Neural cell (in vitro differentiated cells): ENCODE data around the gene GFAP. TPM values are rescaled to one million over a fixed set of nuclear protein-coding genes. Genes with fewer than 3 reads are reported as not detected.

Experiments used
- H2AFZ ChIP-seq: fragments of 200-600, 300-800 bp; sonication (generic), shearing (Covaris generic); 2 replicates; pipeline ENCODE4 v1.6.0; 2014; ENCODE audit warnings: low read depth, mild to moderate bottlenecking, antibody characterized with exemption, low read length, moderate library complexity
- H3F3A ChIP-seq: fragments of 200-600 bp; shearing (Covaris generic); 2 replicates; pipeline ENCODE4 v1.6.1; 2016; ENCODE audit warnings: mild to moderate bottlenecking, moderate library complexity, mixed read lengths, antibody characterized with exemption, low read length; ENCODE audit not compliant: insufficient read depth, poor library complexity, severe bottlenecking
- H3K27ac ChIP-seq: fragments of 200-600, 300-800 bp; sonication (generic), shearing (Covaris generic); 2 replicates; pipeline ENCODE4 v1.5.1; 2014; ENCODE audit warnings: mild to moderate bottlenecking, low read length, moderate library complexity
- H3K27me3 ChIP-seq: fragments of 300-800, 200-600 bp; sonication (generic), shearing (Covaris generic); 2 replicates; pipeline ENCODE4 v1.6.0; 2014; ENCODE audit warnings: mild to moderate bottlenecking, low read depth, low read length, moderate library complexity; ENCODE audit not compliant: insufficient read depth
- H3K36me3 ChIP-seq: fragments of 300-800, 200-600 bp; sonication (generic), shearing (Covaris generic); 2 replicates; pipeline ENCODE4 v1.5.1; 2014; ENCODE audit warnings: mild to moderate bottlenecking, antibody characterized with exemption, low read length, moderate library complexity; ENCODE audit not compliant: insufficient read depth
- H3K4me2 ChIP-seq: fragments of 300-800, 200-600 bp; sonication (generic), shearing (Covaris generic); 2 replicates; pipeline ENCODE4 v1.6.0; 2014; ENCODE audit warnings: mild to moderate bottlenecking, low read length
- H3K4me3 ChIP-seq: fragments of 300-800, 200-600 bp; sonication (generic), shearing (Covaris generic); 2 replicates; pipeline ENCODE4 v1.5.1; 2014; ENCODE audit warnings: mild to moderate bottlenecking, low read length, moderate library complexity
- H3K79me2 ChIP-seq: fragments of 200-600 bp; shearing (Covaris generic); replicated peaks from 2 replicates; pipeline ENCODE4 v1.6.0; 2014; ENCODE audit warnings: mild to moderate bottlenecking, low read length, moderate library complexity; ENCODE audit not compliant: insufficient read depth
- H3K9ac ChIP-seq: fragments of 300-800, 200-600 bp; sonication (generic), shearing (Covaris generic); 2 replicates; pipeline ENCODE4 v1.6.1; 2016; ENCODE audit warnings: mild to moderate bottlenecking, low read length, mixed read lengths
- H3K9me2 ChIP-seq: fragments of 200-600 bp; shearing (Covaris generic); 2 replicates; pipeline ENCODE4 v1.6.1; 2016; ENCODE audit warnings: mild to moderate bottlenecking, low read length, mixed read lengths; ENCODE audit not compliant: insufficient read depth
- H3K9me3 ChIP-seq: fragments of 200-600, 300-800 bp; sonication (generic), shearing (Covaris generic); 2 replicates; pipeline ENCODE4 v1.6.1; 2016; ENCODE audit warnings: mild to moderate bottlenecking, mixed run types, low read length, moderate library complexity, mixed read lengths
- H4K20me1 ChIP-seq: fragments of 200-600 bp; shearing (Covaris generic); 2 replicates; pipeline ENCODE4 v1.6.1; 2016; ENCODE audit warnings: mild to moderate bottlenecking, mixed run types; ENCODE audit not compliant: insufficient read depth
- EP300 ChIP-seq: fragments of 450-650 bp; conservative IDR thresholded peaks from 2 replicates; pipeline ENCODE4 v1.6.1; 2014; ENCODE audit warnings: antibody characterized with exemption, mild to moderate bottlenecking, moderate library complexity; ENCODE audit not compliant: poor library complexity, severe bottlenecking
- EZH2 ChIP-seq: fragments of 200-600, 300-800 bp; shearing (Covaris generic), sonication (generic); IDR thresholded peaks from 2 replicates; pipeline ENCODE4 v1.6.1; 2014; ENCODE audit warnings: antibody characterized with exemption, low read length, borderline replicate concordance, mild to moderate bottlenecking; ENCODE audit not compliant: insufficient read depth, poor library complexity, severe bottlenecking
- MXI1 ChIP-seq: fragments of 450-650 bp; conservative IDR thresholded peaks from 2 replicates; pipeline ENCODE4 v1.6.1; 2014; ENCODE audit warnings: antibody characterized with exemption, mild to moderate bottlenecking; ENCODE audit not compliant: poor library complexity, severe bottlenecking
- POLR2AphosphoS5 ChIP-seq: IDR thresholded peaks from 2 replicates; pipeline ENCODE4 v1.6.1; 2012
- RAD21 ChIP-seq: fragments of 450-650 bp; conservative IDR thresholded peaks from 2 replicates; pipeline ENCODE4 v1.6.1; 2014; ENCODE audit warnings: antibody characterized with exemption, mild to moderate bottlenecking, moderate library complexity
- SMC3 ChIP-seq: fragments of 450-650 bp; conservative IDR thresholded peaks from 2 replicates; pipeline ENCODE4 v1.6.1; 2014; ENCODE audit warnings: antibody characterized with exemption, mild to moderate bottlenecking, moderate library complexity; ENCODE audit not compliant: poor library complexity
- TAF1 ChIP-seq: IDR thresholded peaks from 2 replicates; pipeline ENCODE4 v1.6.1; 2012; ENCODE audit warnings: low read depth
- polyA plus RNA-seq: library from polyadenylated mRNA; depleted of rRNA; stranded (reverse); fragments of >200 nt; gene quantifications from 2 replicates; pipeline ENCODE4 v1.2.3, GENCODE V29; 2014
- TF ChIP-seq, protein P1 (sequence below): fragments of 450-650 bp; IDR thresholded peaks from 2 replicates; pipeline ENCODE4 v1.5.1; 2014; ENCODE audit warnings: antibody characterized with exemption, mild to moderate bottlenecking, moderate library complexity; ENCODE audit not compliant: poor library complexity, severe bottlenecking
- TF ChIP-seq, protein P2 (sequence below): IDR thresholded peaks from 2 replicates; pipeline ENCODE4 v1.6.1; 2012; ENCODE audit warnings: borderline replicate concordance

The GFAP gene
- polyA plus RNA-seq, 1 donor from 2014 or later = not detected

- no peaks in the 10 kb centered on the region for H3F3A ChIP-seq
Measured at GRCh38 chr17:44932787-44933097, 17.4 kb upstream of the GFAP start.

DNA sequence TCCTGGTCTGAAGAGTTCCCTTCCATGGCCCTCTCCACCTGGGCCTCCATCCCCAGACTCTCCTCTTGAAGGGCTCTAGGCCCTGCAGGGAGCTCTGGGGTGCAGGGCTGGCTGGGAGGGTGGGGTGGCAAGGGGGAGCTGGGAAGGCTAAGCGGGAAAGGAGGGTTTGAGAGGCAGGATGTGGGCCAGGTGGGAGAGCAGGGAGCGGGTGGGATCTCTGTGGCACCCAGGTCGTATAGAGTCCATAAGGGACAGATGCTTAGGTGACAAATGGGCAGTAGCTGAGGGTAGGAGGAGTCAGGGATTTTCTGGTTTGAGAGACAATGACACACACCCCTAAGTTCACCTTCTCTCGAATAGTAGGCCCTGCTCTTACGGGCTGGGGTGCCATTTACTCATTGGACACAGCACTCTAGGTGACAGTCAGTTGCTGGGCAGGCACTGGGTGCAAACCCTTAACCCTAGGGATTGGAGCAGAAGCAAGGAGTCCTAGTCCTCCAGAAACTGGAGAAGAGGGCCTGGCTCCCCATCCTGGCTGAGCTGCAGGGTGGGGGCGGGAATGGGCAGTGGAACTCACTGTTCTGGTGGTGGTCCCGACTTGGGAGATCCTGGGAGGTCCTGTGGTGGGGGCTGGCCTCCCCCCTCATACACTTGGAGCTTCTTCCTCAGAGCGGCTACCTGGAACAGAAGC is 16.9 kb upstream of the GFAP start:
- no peaks in the 10 kb centered on the region for H3K9me3 ChIP-seq
- no peak for TF ChIP-seq MXI1
- no peak overlapping the region for H3K4me2 ChIP-seq
- no peaks in the 10 kb centered on the region for H3F3A ChIP-seq
- H3K36me3 ChIP-seq = no peaks in the 10 kb centered on the region
- H3K27ac ChIP-seq = no peak overlapping the region
- no peaks in the 10 kb centered on the region for H4K20me1 ChIP-seq
- H3K4me3 ChIP-seq = no peak overlapping the region
- H3K9me2 ChIP-seq = no peaks in the 10 kb centered on the region
- peaks cover under 1% of the 10 kb centered on the region for H3K79me2 ChIP-seq
- no peaks in the 10 kb centered on the region for H3K27me3 ChIP-seq
- H3K9ac ChIP-seq = no peak overlapping the region
- H2AFZ ChIP-seq = no peak overlapping the region

More at GRCh38 chr17:44932787-44933097, 17.4 kb upstream of the GFAP start:
- H3K27me3 ChIP-seq = no peaks in the 10 kb centered on the region
- TF ChIP-seq, protein P1, sequence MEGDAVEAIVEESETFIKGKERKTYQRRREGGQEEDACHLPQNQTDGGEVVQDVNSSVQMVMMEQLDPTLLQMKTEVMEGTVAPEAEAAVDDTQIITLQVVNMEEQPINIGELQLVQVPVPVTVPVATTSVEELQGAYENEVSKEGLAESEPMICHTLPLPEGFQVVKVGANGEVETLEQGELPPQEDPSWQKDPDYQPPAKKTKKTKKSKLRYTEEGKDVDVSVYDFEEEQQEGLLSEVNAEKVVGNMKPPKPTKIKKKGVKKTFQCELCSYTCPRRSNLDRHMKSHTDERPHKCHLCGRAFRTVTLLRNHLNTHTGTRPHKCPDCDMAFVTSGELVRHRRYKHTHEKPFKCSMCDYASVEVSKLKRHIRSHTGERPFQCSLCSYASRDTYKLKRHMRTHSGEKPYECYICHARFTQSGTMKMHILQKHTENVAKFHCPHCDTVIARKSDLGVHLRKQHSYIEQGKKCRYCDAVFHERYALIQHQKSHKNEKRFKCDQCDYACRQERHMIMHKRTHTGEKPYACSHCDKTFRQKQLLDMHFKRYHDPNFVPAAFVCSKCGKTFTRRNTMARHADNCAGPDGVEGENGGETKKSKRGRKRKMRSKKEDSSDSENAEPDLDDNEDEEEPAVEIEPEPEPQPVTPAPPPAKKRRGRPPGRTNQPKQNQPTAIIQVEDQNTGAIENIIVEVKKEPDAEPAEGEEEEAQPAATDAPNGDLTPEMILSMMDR = no peak
- TF ChIP-seq EZH2 = no peak
- no peak for TF ChIP-seq SMC3
- no peak for TF ChIP-seq TAF1
- no peak for TF ChIP-seq POLR2AphosphoS5
- no peak for TF ChIP-seq RAD21
- TF ChIP-seq, protein P2, sequence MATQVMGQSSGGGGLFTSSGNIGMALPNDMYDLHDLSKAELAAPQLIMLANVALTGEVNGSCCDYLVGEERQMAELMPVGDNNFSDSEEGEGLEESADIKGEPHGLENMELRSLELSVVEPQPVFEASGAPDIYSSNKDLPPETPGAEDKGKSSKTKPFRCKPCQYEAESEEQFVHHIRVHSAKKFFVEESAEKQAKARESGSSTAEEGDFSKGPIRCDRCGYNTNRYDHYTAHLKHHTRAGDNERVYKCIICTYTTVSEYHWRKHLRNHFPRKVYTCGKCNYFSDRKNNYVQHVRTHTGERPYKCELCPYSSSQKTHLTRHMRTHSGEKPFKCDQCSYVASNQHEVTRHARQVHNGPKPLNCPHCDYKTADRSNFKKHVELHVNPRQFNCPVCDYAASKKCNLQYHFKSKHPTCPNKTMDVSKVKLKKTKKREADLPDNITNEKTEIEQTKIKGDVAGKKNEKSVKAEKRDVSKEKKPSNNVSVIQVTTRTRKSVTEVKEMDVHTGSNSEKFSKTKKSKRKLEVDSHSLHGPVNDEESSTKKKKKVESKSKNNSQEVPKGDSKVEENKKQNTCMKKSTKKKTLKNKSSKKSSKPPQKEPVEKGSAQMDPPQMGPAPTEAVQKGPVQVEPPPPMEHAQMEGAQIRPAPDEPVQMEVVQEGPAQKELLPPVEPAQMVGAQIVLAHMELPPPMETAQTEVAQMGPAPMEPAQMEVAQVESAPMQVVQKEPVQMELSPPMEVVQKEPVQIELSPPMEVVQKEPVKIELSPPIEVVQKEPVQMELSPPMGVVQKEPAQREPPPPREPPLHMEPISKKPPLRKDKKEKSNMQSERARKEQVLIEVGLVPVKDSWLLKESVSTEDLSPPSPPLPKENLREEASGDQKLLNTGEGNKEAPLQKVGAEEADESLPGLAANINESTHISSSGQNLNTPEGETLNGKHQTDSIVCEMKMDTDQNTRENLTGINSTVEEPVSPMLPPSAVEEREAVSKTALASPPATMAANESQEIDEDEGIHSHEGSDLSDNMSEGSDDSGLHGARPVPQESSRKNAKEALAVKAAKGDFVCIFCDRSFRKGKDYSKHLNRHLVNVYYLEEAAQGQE = no peak
- H3K79me2 ChIP-seq = peaks cover 5% of the 10 kb centered on the region
- no peak overlapping the region for H3K4me3 ChIP-seq
- H2AFZ ChIP-seq = no peak overlapping the region
- H4K20me1 ChIP-seq = no peaks in the 10 kb centered on the region
- no peak overlapping the region for H3K9ac ChIP-seq
- no peaks in the 10 kb centered on the region for H3K36me3 ChIP-seq
- no peaks in the 10 kb centered on the region for H3K9me3 ChIP-seq
- H3K4me2 ChIP-seq = no peak overlapping the region
- H3K9me2 ChIP-seq = no peaks in the 10 kb centered on the region
- no peak overlapping the region for H3K27ac ChIP-seq

DNA sequence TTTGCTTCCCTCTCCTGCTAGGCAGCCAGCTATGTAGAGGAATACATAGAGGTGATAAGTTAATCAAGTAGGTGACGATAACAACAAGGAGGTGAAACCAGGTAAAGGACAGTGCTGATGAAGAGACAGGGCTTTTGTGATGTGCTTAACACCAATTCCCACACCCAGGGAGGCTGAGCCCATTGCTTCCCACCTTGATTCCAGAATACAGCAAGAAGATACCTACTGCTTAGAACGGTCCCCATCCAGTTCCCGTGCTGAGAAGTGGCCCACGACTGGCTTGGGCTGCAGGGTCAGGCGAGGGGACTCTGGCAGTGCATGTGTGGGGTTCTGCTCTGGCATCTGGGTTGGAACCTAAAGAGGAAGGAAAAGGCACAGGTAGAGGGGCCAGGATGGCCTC is 16.1 kb upstream of the GFAP start:
- H2AFZ ChIP-seq = no peak overlapping the region
- no peaks in the 10 kb centered on the region for H3F3A ChIP-seq
- H3K4me3 ChIP-seq = no peak overlapping the region
- no peak overlapping the region for H3K9ac ChIP-seq
- no peaks in the 10 kb centered on the region for H3K9me3 ChIP-seq
- no peak overlapping the region for H3K27ac ChIP-seq
- no peaks in the 10 kb centered on the region for H3K79me2 ChIP-seq
- TF ChIP-seq EP300 (no peak), MXI1 (no peak), SMC3 (no peak), RAD21 (no peak), EZH2 (no peak), TAF1 (no peak), POLR2AphosphoS5 (no peak)
- TF ChIP-seq, protein P2 = no peak
- TF ChIP-seq, protein P1 = no peak
- no peaks in the 10 kb centered on the region for H4K20me1 ChIP-seq
- H3K36me3 ChIP-seq = no peaks in the 10 kb centered on the region
- no peaks in the 10 kb centered on the region for H3K9me2 ChIP-seq
- H3K4me2 ChIP-seq = no peak overlapping the region
- no peaks in the 10 kb centered on the region for H3K27me3 ChIP-seq
